HUDEP-2 (cell line): ENCODE measurements around the gene FCER2.
A peak's percentile ranks its signal among the peaks of the same experiment; 100 is the strongest.

Experiments used
- DNase-seq, 76 experiments: peaks; one replicate each; lab custom pipeline; 2025; ENCODE audit not compliant: unreplicated experiment in 76 of 76; lab: John Stamatoyannopoulos, UW

The FCER2 gene

DNA sequence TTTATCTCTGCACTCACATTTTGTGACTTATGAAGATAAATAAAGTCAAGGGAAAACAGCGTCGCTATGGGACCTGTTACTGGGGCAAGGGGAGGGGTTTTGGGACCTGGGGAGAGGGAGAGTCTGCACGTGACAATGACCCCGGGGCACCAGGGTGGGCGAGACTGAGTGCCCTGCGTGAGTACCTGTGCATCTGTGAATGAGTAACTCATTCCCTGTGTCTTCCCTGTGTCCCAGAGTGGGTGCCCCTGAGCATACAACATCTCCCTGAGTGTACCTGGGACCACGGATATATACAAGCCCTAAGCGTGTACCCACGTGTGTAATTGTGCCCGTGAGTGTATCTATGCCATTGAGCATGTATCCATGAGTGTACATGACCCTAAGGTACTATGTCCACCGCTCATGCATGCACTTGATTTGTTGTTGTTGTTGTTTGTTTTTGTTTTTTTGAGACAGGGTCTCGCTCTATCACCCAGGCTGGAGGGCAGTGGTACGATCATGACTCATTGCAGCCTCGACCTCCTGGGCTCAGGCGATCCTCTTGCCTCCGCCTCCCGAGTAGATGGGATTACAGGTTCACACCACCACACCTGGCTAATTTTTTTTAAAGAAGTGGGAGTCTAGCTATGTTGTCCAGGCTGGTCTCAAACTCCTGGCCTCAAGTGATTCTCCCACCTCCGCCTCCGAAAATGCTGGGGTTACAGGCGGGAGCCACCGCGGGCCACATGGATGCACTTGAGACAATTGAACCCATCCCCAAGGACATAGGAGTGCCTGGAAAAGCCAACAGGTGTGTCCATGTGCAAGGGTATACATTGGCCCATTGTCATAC, 21.9 kb downstream of the FCER2 start:
- peak in 5 of 76 experiments; percentile 35 to 67 (median 54) for DNase-seq

- peak in 65 of 76 experiments; percentile 22 to 80 (median 56) for DNase-seq
Measured at GRCh38 chr19:7678971-7679751, 22.8 kb downstream of the FCER2 start.

GRCh38 chr19:7677669-7678311, 24.1 kb downstream of the FCER2 start:
- peak in 16 of 76 experiments; percentile 6 to 33 (median 15) for DNase-seq

DNA sequence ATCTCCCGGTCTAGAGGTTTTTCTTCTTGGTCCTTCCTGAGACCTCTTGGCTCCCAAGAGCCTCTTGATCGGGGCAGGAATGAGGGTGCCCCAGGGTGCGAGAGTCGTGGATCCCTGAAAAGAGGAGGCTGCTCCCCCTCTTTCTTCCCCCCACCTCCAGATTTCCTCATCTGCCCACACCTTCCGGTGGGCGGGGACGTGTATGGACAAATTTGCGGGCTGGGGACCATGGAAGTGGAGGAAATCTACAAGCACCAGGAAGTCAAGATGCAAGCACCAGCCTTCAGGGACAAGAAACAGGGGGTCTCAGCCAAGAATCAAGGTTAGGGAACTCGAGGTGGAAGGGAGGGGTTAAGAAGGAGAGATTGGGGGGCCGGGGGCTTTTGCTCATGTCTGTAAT, 25.1 kb downstream of the FCER2 start, which contains the start of gene MCEMP1:
MCEMP1 (plus strand) TSS at position 237 of the 400 bp plus-strand sequence; CDS start at position 268, 31 bp downstream.
- DNase-seq: no peak

GRCh38 chr19:7676376-7676775, 25.6 kb downstream of the FCER2 start:
- no peak for DNase-seq

- peak in 66 of 76 experiments; percentile 26 to 80 (median 59) for DNase-seq
Measured at GRCh38 chr19:7674010-7675005, 27.6 kb downstream of the FCER2 start.

DNA sequence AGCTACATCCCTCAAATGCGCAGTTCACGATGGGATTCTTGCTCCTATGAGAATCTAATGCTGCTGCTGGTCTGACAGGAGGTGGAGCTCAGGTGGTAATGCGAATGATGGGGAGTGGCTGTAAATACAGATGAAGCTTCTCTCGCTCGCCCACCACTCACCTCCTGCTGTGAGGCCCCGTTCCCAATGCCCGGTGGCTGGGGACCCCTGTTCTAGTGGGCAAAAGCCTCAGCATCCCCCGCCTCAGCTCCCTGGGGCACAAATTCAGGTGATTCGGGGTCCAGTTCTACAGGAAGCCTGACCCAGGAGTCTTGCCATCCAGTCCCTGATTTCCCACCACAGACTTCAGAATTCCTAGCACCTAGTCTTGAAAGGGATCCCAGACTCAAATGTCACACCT, 29.4 kb downstream of the FCER2 start:
- DNase-seq: no peak

DNA sequence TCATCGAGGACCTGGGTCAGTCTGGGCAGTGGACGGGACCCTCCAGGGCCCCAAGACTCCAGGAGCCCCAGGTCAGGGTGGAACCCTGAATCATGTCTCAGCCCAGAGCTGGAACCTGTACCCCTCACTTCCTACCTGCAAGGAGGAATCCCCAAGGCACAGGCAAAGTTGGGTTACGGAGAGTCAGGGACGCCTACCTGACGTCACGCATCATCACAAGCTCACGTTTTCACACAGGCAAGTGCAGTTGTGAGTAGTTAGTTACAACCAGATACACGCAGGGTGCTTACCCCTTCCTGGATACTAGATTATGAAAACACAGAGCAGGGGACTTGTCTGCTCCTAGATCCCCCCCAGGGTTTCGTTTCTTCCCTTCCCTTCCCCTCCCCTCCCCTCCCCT, 31.1 kb downstream of the FCER2 start:
- DNase-seq: no peak

GRCh38 chr19:7670150-7670783, 31.7 kb downstream of the FCER2 start:
- no peak for DNase-seq

GRCh38 chr19:7669641-7670040, 32.3 kb downstream of the FCER2 start:
- no peak for DNase-seq

DNA sequence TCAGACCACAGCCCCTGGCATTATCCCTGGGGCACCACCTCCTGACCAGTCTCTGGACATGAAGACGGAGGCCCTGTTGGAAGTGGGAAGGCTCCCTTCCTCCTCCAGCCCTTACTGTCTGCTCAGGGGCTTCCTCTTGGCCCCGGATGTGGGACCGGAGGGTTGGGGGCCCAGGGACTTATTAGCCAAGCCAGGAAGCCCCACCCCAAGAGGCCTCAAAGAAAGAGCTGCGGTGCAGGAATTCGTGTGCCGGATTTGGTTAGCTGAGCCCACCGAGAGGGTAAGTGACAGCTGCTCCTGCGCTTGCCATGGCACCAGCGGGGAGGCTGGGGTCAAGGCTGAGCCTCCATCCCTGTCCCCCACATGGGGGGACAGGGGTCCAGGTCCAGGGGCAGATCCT, 33.1 kb downstream of the FCER2 start, which contains the start of gene RETN:
RETN (plus strand) TSS at position 208 of the 400 bp plus-strand sequence. CDS start 278 bp downstream, outside the sequence.
- DNase-seq: no peak

- no peak for DNase-seq
Measured at GRCh38 chr19:7665076-7665475, 36.9 kb downstream of the FCER2 start.

DNA sequence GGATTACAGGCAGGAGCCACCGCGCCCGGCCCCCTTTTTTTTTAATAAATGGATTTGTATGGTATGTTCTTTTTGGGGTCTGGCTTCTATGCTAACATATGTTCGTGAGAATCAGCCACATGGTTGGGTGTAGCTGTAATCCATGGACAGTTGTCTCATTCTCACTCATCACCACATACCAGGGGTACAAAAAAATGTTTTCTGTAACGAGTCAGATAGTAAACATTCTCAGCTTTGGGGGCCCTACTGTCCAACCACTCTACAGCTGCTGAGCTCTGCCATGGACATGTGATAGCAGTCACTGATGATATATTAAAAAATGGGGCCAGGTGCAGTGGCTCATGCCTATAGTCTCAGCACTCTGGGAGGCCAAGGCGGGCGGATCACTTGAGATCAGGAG, 38.2 kb downstream of the FCER2 start:
- DNase-seq: no peak

DNA sequence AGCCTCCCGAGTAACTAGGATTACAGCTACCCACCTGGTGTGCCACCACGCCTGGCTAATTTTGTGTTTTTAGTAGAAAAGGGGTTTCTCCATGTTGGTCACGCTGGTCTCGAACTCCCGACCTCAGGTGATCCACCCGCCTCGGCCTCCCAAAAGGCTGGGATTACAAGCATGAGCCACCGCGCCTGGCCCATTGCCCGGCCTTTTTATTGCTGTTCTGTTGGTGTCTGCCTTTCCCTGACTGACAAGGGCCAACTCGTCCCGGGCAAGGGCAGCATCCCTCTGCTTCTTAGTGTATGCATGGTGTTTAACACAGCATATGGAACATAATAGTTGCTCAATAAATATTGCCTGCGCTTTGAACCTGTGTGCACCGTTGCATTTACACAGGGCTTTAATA, 39.3 kb downstream of the FCER2 start:
- no peak for DNase-seq

GRCh38 chr19:7661744-7662538, 40.0 kb downstream of the FCER2 start:
- DNase-seq: no peak

- no peak for DNase-seq
Measured at GRCh38 chr19:7658219-7658686, 43.7 kb downstream of the FCER2 start.

DNA sequence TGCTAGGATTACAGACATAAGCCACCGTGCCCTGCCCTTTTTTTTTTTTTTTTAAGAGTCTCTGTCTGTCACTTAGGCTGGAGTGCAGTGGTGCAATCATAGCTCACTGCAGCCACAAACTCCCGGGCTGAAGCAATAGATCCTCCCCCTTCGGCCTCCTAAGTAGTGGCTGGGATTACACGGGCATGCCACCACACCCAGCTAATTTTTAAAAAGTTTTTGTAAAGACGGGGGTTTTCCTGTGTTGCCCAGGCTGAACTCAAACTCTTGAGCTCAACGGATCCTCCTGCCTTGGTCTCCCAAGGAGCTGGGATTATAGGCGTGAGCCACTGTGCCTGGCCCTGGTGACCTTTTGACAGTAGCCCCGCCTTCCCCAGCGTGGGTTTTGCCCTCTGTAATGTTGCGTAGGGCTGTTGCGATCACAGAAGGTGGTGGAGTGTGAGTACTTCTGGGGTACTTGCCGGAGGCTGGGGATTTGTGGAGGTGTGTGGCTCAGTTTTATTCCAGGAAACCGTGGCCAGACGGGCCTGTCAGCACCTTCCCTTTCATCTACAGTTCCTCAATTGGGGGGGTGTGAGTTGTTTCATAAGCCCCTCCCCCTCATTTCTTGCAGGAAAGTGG, 44.7 kb downstream of the FCER2 start:
- no peak for DNase-seq

DNA sequence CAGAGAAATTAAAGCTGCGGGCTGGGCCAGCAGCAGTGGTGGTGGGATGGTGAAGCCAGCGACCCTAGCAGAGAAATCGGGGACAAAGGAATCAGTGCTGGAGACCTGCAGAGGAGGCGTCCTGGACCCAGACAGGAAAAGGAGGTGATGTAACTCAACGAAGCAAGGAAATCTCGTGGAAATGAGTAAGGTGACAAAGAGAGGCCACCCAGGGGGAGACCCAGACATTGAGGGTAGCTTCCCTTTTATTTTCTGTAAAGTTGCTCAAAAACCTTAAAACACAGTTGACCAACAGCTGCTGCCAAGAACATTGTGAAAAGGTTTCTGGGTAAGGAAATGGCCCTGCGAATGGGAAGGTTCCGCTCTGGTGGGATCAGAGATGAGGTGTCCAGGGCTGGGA, 46.4 kb downstream of the FCER2 start:
- DNase-seq: no peak
